ENCODE measurements around the gene SLC52A1. TPM values are rescaled to one million over a fixed set of nuclear protein-coding genes. Genes with fewer than 3 reads are reported as not detected.

SLC52A1 gene
- total and polyA plus RNA-seq, 10 of the 15 experiments (the other 5 are each of a cell fraction or from before 2014, with no cell fraction given) = 0.04 to 0.11 TPM; not detected in 8

DNA sequence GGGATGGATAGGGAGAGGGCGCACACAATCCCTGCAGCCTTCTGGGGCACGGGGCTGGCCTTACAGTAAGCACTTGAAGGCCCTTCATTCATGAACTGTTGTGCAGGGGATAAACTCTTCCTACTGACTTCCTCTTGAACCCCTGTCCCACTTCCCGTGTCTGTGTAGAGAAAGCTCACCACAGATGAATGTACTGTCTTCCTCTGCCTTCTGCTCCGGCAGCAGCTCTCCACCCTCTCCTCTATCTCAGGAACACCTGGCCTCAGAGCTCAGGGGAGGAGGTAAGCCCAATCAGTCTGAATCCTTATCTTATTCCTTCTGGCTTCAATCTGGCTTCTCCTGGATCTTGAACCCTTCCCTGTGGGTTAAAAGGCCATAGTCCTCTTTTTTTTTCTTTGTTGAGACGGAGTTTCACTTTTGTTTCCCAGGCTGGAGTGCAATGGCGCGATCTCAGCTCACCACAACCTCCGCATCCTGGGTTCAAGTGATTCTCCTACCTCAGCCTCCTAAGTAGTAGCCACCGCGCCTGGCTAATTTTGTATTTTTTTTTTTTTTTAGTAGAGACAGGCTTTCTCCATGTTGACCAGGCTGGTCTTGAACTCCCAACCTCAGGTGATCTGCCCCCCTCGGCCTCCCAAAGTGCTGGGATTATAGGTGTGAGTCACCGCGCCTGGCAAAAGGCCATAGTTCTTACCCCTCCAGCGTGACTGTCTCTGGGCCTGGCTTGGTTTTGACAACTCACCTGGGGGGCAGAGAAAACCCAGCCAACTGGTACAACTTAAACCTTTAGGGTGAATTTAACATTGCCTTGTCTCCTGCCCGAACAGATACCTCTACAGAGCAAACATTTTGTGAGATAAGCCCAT lies 7.2 kb upstream of the SLC52A1 start:
- H3K4me2 ChIP-seq (ENCODE audit: control insufficient read depth, insufficient read depth) = no peak overlapping the region
- ChIA-PET SMC1A (ENCODE audit: uncharacterized antibody, unreplicated experiment) (interaction anchor here (1.9 kb wide), 1 partner anchor 25 kb away, joined by 4 read pairs; no protein-coding TSS in a partner anchor), POLR2A (interaction anchor here (0.5 kb wide), 1 partner anchor 9 kb away, joined by 5 read pairs; no protein-coding TSS in a partner anchor), CTCF (interaction anchor here (1.1 kb wide), 1 partner anchor 11 kb away, joined by 3 read pairs; no protein-coding TSS in a partner anchor), RAD21 (ENCODE audit: unreplicated experiment) (interaction anchor here (0.6 kb wide), 1 partner anchor 55 kb away, joined by 3 read pairs; no protein-coding TSS in a partner anchor)
- H3K36me3 ChIP-seq (ENCODE audit: control insufficient read depth in 2 of 2, insufficient read depth in 2 of 2, low read length in 1 of 2) = no peaks in the 10 kb centered on the region
- intact Hi-C loops (cut with micrococcal nuclease; ENCODE audit: unreplicated experiment) (no loop called here), in situ Hi-C loops (cut with MboI) (no loop called here)
- DNase-seq (ENCODE audit: low read depth, low spot score) (no peak), ATAC-seq (no peak), FAIRE-seq (no peak)
- WGBS (ENCODE audit: insufficient coverage, insufficient replicate concordance, low lambda C conversion rate, missing lambda C conversion rate) = 73% methylated on average over 15 of the region's 15 CpGs
- H3K79me2 ChIP-seq (ENCODE audit: control insufficient read depth, insufficient read depth, low read length) = no peaks in the 10 kb centered on the region
- no peaks in the 10 kb centered on the region for H4K20me1 ChIP-seq (ENCODE audit: control insufficient read depth, insufficient read depth)
- H3K9me3 ChIP-seq (replicated peaks; ENCODE audit: control insufficient read depth, insufficient read depth, low read length) = no peaks in the 10 kb centered on the region
- no peak overlapping the region for H3K4me3 ChIP-seq
- no peaks in the 10 kb centered on the region for H3K27me3 ChIP-seq (replicated peaks in 1 of 2; ENCODE audit: control insufficient read depth in 2 of 2, insufficient read depth in 2 of 2, low read length in 1 of 2)
- BruUV-seq (replicated peaks) = no TSS peak
- no peak for TF ChIP-seq CBX5 (IDR thresholded peaks at IDR 0.05; ENCODE audit: low read depth)
- no peak for TF ChIP-seq STAT1 (conservative IDR thresholded peaks at IDR 0.05)
- no peak for TF ChIP-seq SIN3A (IDR thresholded peaks at IDR 0.05; ENCODE audit: low read depth, low read length)
- no peak for TF ChIP-seq KDM1A (IDR thresholded peaks at IDR 0.05; ENCODE audit: borderline replicate concordance)
- no peak for TF ChIP-seq RAD51 (IDR thresholded peaks at IDR 0.05)
- TF ChIP-seq FOS (IDR thresholded peaks at IDR 0.05; ENCODE audit: borderline replicate concordance, extremely low read depth, insufficient read length) = no peak
- H3K4me1 ChIP-seq (ENCODE audit: control insufficient read depth, insufficient read depth, low read length) = no peaks in the 10 kb centered on the region
- no peak overlapping the region for H3K9ac ChIP-seq (ENCODE audit: control insufficient read depth, insufficient read depth, low read length)
- H2AFZ ChIP-seq (ENCODE audit: control insufficient read depth, low read depth, low read length) = no peak overlapping the region
- no peak overlapping the region for H3K27ac ChIP-seq (ENCODE audit: control insufficient read depth, insufficient read depth)
